ENCODE measurements around the gene ALDOC.
"Not testable (repeated sequence)": the region's sequence is repeated elsewhere in the genome, so short reads cannot be mapped to it uniquely, and the experiment has no call there.

Gene ALDOC

GRCh38 chr17:28576758-28577465, at the start of gene ALDOC:
ALDOC (minus strand) TSS chr17:28576895; CDS start chr17:28575532, 1,363 bp downstream.
- peak; percentile 97 for DNase-seq (ENCODE audit: low spot score)

- DNase-seq (ENCODE audit: low spot score): no peak
These were observed 47.5 kb upstream of the ALDOC start for GRCh38 chr17:28624148-28624547.

- no peak for DNase-seq (ENCODE audit: low spot score)
These were observed 47.0 kb upstream of the ALDOC start for GRCh38 chr17:28623696-28624095.

- DNase-seq (ENCODE audit: low spot score): no peak
These were observed 45.5 kb upstream of the ALDOC start for GRCh38 chr17:28622186-28622585.

- no peak for DNase-seq (ENCODE audit: low spot score)
These were observed 43.3 kb upstream of the ALDOC start for GRCh38 chr17:28620010-28620409.

GRCh38 chr17:28618464-28618863, 41.8 kb upstream of the ALDOC start:
- DNase-seq (ENCODE audit: low spot score): no peak

- no peak for DNase-seq (ENCODE audit: low spot score)
These were observed 39.6 kb upstream of the ALDOC start for GRCh38 chr17:28616281-28616680.

- DNase-seq (ENCODE audit: low spot score): no peak
These were observed 38.7 kb upstream of the ALDOC start for GRCh38 chr17:28615260-28615940.

GRCh38 chr17:28613931-28614381, 37.3 kb upstream of the ALDOC start, which contains the start of gene RSKR:
RSKR (minus strand) TSS chr17:28614185; CDS start chr17:28614161, 24 bp downstream.
- DNase-seq (ENCODE audit: low spot score): peak; percentile 79

GRCh38 chr17:28612936-28613872, 36.5 kb upstream of the ALDOC start:
- no peak for DNase-seq (ENCODE audit: low spot score)

- DNase-seq (ENCODE audit: low spot score): no peak
These were observed 35.8 kb upstream of the ALDOC start for GRCh38 chr17:28612531-28612930.

- DNase-seq (ENCODE audit: low spot score): no peak
These were observed 33.7 kb upstream of the ALDOC start for GRCh38 chr17:28610376-28610775.

- DNase-seq (ENCODE audit: low spot score): not testable (repeated sequence)
These were observed 27.3 kb upstream of the ALDOC start for GRCh38 chr17:28604031-28604430.

GRCh38 chr17:28599311-28600184, 22.9 kb upstream of the ALDOC start:
- DNase-seq (ENCODE audit: low spot score): no peak

GRCh38 chr17:28598799-28599310, 22.2 kb upstream of the ALDOC start, which contains the start of gene SPAG5:
SPAG5 (minus strand) TSS chr17:28599025; CDS start chr17:28598946, 79 bp downstream.
- peak; percentile 86 for DNase-seq (ENCODE audit: low spot score)

- DNase-seq (ENCODE audit: low spot score): no peak
These were observed 21.7 kb upstream of the ALDOC start for GRCh38 chr17:28598389-28598788.

- DNase-seq (ENCODE audit: low spot score): no peak
These were observed 21.1 kb upstream of the ALDOC start for GRCh38 chr17:28597606-28598383.

GRCh38 chr17:28592260-28592659, 15.6 kb upstream of the ALDOC start:
- no peak for DNase-seq (ENCODE audit: low spot score)

GRCh38 chr17:28585851-28586250, 9.2 kb upstream of the ALDOC start:
- DNase-seq (ENCODE audit: low spot score): no peak

GRCh38 chr17:28584434-28584833, 7.7 kb upstream of the ALDOC start:
- no peak for DNase-seq (ENCODE audit: low spot score)
